ENCODE measurements around the gene SMAP2.

DNA sequence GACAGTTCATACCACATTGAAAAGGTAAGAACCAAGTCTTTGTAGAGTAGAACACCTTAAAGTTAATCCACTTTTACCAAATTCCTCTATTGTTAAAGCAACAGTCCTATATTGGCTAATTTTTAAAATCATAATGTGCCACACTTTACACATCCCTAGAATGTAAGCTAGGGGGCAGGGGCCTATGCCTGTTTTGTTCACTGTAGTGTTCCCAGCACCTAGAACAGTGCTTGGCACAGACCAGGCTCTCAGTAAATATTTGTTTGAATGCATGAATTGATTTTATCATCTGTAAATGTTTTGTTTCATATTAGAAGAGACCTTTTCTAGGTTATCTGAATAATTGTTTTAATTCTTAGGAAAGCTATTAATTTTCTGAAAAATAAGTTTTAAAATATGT is 9.1 kb downstream of the SMAP2 start:
- TF ChIP-seq, protein P1, sequence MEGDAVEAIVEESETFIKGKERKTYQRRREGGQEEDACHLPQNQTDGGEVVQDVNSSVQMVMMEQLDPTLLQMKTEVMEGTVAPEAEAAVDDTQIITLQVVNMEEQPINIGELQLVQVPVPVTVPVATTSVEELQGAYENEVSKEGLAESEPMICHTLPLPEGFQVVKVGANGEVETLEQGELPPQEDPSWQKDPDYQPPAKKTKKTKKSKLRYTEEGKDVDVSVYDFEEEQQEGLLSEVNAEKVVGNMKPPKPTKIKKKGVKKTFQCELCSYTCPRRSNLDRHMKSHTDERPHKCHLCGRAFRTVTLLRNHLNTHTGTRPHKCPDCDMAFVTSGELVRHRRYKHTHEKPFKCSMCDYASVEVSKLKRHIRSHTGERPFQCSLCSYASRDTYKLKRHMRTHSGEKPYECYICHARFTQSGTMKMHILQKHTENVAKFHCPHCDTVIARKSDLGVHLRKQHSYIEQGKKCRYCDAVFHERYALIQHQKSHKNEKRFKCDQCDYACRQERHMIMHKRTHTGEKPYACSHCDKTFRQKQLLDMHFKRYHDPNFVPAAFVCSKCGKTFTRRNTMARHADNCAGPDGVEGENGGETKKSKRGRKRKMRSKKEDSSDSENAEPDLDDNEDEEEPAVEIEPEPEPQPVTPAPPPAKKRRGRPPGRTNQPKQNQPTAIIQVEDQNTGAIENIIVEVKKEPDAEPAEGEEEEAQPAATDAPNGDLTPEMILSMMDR (IDR thresholded peaks at IDR 0.05 in 4 of 5, conservative IDR thresholded peaks at IDR 0.05 in 1 of 5) = no peak
- TF ChIP-seq POLR2A (IDR thresholded peaks at IDR 0.05) = no peak

All from gastrocnemius medialis (tissue), 4 donors.